DOHH2 (cell line): ENCODE data around the gene LRG1.

Source experiments
- CTCF ChIP-seq: fragments of 200-600 bp; sonication (generic); IDR thresholded peaks from one replicate; pipeline ENCODE4 v1.5.1; 2014; ENCODE audit warnings: antibody characterized with exemption, mild to moderate bottlenecking, low read depth, low read length; ENCODE audit not compliant: poor library complexity, severe bottlenecking
- EZH2phosphoT487 ChIP-seq: fragments of 200-600 bp; sonication (generic); IDR thresholded peaks from 2 replicates; pipeline ENCODE4 v1.6.1; 2017; ENCODE audit warnings: borderline replicate concordance, mild to moderate bottlenecking, antibody characterized with exemption, low read length, moderate library complexity, mixed read lengths

- TF ChIP-seq CTCF = no peak
- no peak for TF ChIP-seq EZH2phosphoT487
These were observed 3.3 kb upstream of the LRG1 start for GRCh38 chr19:4542896-4543841.
